B cell (primary cell): ENCODE data around the gene PAIP1. TPM values are rescaled to one million over a fixed set of nuclear protein-coding genes. Genes with fewer than 3 reads are reported as not detected.
"Not testable (repeated sequence)": the region's sequence is repeated elsewhere in the genome, so short reads cannot be mapped to it uniquely, and the experiment has no call there.

Experiments used
- ATAC-seq: fragments of 200-7000 bp; cut with Tn5 transposase; one replicate; pipeline ENCODE4 v1.10.0; 2021; ENCODE audit warnings: low read depth, mild to moderate bottlenecking, moderate number of reproducible peaks, moderate library complexity
- CTCF ChIA-PET: fragments of 350-600 bp; sonication (Branson Sonifier 250); formaldehyde crosslinking; loops from one replicate; lab custom pipeline; 2021; ENCODE audit warnings: antibody characterized with exemption, inconsistent platforms; lab: Charles Lee
- POLR2A ChIA-PET: fragments of 350-600 bp; sonication (Branson Sonifier 250); formaldehyde crosslinking; loops from one replicate; lab custom pipeline; 2021; ENCODE audit warnings: antibody characterized with exemption; lab: Charles Lee
- DNase-seq: peaks from one replicate; pipeline ENCODE4 v3.0.0; 2013
- H2AFZ ChIP-seq: 2 replicates; pipeline ENCODE4 v1.6.1; 2012; ENCODE audit warnings: mild to moderate bottlenecking, low read depth, low read length; ENCODE audit not compliant: insufficient read depth, poor library complexity, severe bottlenecking
- H3K27ac ChIP-seq, 2 donors: 1 replicate in 1 of 2; 2 replicates in 1 of 2; pipeline ENCODE4 v1.5.1; 2012 to 2013; ENCODE audit warnings: low read length in 2 of 2, mild to moderate bottlenecking in 2 of 2, moderate library complexity in 1 of 2
- H3K27me3 ChIP-seq, 4 experiments: fragments of 200-600 bp in 1 of 4; sonication (generic) in 1 of 4; replicated peaks in 1 of 4; 1 replicate in 2 of 4; 2 replicates in 2 of 4; pipeline versions ENCODE4 v1.6.1 to v1.7.0; 2013 to 2016; ENCODE audit warnings: low read length in 3 of 4, mild to moderate bottlenecking in 2 of 4, mixed read lengths in 1 of 4, moderate library complexity in 1 of 4; ENCODE audit not compliant: insufficient read depth in 4 of 4, control insufficient read depth in 3 of 4; ENCODE audit errors: control extremely low read depth in 1 of 4
- H3K36me3 ChIP-seq, 2 experiments: replicated peaks in 1 of 2; 1 replicate in 1 of 2; 2 replicates in 1 of 2; pipeline versions ENCODE4 v1.6.1 to v1.7.1; 2013; ENCODE audit warnings: low read length in 1 of 2; ENCODE audit not compliant: insufficient read depth in 2 of 2, control insufficient read depth in 1 of 2; ENCODE audit errors: control extremely low read depth in 1 of 2, extremely low read depth in 1 of 2
- H3K4me1 ChIP-seq, 2 donors: fragments of 200-600 bp in 1 of 2; sonication (generic) in 1 of 2; 1 replicate in 1 of 2; 2 replicates in 1 of 2; pipeline versions ENCODE4 v1.5.1 to v1.6.1; 2013 to 2017; ENCODE audit warnings: low read length in 2 of 2; ENCODE audit not compliant: control insufficient read depth in 2 of 2, insufficient read depth in 2 of 2
- H3K4me2 ChIP-seq: replicated peaks from 2 replicates; pipeline ENCODE3; 2012; ENCODE audit warnings: mild to moderate bottlenecking, low read depth, low read length; ENCODE audit not compliant: poor library complexity, severe bottlenecking
- H3K4me3 ChIP-seq, 5 experiments: fragments of 200-600 bp in 1 of 5; sonication (generic) in 1 of 5; 1 replicate in 3 of 5; 2 replicates in 2 of 5; pipeline versions ENCODE4 v1.5.1 to v1.7.0; 2011 to 2016; ENCODE audit warnings: low read length in 4 of 5, mild to moderate bottlenecking in 4 of 5, low read depth in 2 of 5, control low read depth in 1 of 5, moderate library complexity in 1 of 5; ENCODE audit not compliant: insufficient read depth in 1 of 5; ENCODE audit errors: control extremely low read depth in 1 of 5, extremely low read depth in 1 of 5
- H3K79me2 ChIP-seq: fragments of 200-600 bp; sonication (generic); one replicate; pipeline ENCODE4 v1.6.0; 2016; ENCODE audit warnings: low read length; ENCODE audit not compliant: control insufficient read depth, insufficient read depth
- H3K9ac ChIP-seq: fragments of 200-600 bp; sonication (generic); 2 replicates; pipeline ENCODE4 v1.6.1; 2017; ENCODE audit warnings: mild to moderate bottlenecking, low read length, moderate library complexity
- H3K9me3 ChIP-seq, 3 donors: one replicate each; pipeline versions ENCODE4 v1.6.1 to v1.7.1; 2013; ENCODE audit warnings: low read length in 2 of 3; ENCODE audit not compliant: control insufficient read depth in 2 of 3, insufficient read depth in 1 of 3; ENCODE audit errors: control extremely low read depth in 1 of 3
- H4K20me1 ChIP-seq: 2 replicates; pipeline ENCODE4 v1.6.0; 2012; ENCODE audit warnings: mild to moderate bottlenecking, low read length; ENCODE audit not compliant: insufficient read depth, control insufficient read depth, poor library complexity, severe bottlenecking
- H3K27ac Mint-ChIP-seq: one replicate; pipeline ENCODE4 v1.8.0; 2021; ENCODE audit warnings: mixed read lengths
- H3K27me3 Mint-ChIP-seq: one replicate; pipeline ENCODE4 v1.8.0; 2021; ENCODE audit warnings: mixed read lengths
- H3K4me1 Mint-ChIP-seq: one replicate; pipeline ENCODE4 v1.8.0; 2021; ENCODE audit warnings: mixed read lengths
- H3K4me3 Mint-ChIP-seq: one replicate; pipeline ENCODE4 v1.8.0; 2021; ENCODE audit warnings: mixed read lengths
- H3K9me3 Mint-ChIP-seq: one replicate; pipeline ENCODE4 v1.8.0; 2022; ENCODE audit warnings: mixed read lengths; ENCODE audit not compliant: insufficient read depth
- CTCF ChIP-seq: fragments of 200-600 bp; IDR thresholded peaks from one replicate; pipeline ENCODE4 v1.8.0; 2022; ENCODE audit warnings: antibody characterized with exemption, mild to moderate bottlenecking
- EZH2 ChIP-seq: IDR thresholded peaks from 2 replicates; pipeline ENCODE4 v1.6.1; 2012; ENCODE audit warnings: borderline replicate concordance, low read depth, mild to moderate bottlenecking, moderate library complexity, low read length; ENCODE audit not compliant: insufficient read depth, poor library complexity, severe bottlenecking
- WGBS: methylation state at CpG from one replicate; pipeline ENCODE4 v1.1.5; 2013; ENCODE audit warnings: missing lambda C conversion rate; ENCODE audit not compliant: insufficient coverage; 5-methylcytosine and 5-hydroxymethylcytosine counted together
- intact Hi-C: fragments of 100-400 bp; cut with micrococcal nuclease; formaldehyde crosslinking; loops from one replicate; pipeline ENCODE4 v1.10.0; 2022
- polyA plus RNA-seq: library from polyadenylated mRNA; depleted of rRNA; stranded (reverse); fragments of >200 nt; gene quantifications from 2 replicates; pipeline ENCODE4 v1.2.3, GENCODE V29; 2012
- total RNA-seq, 2 donors: library from RNA; stranded (reverse); fragments of 120-200 nt in 1 of 2; gene quantifications; 1 replicate in 1 of 2; 2 replicates in 1 of 2; pipeline versions ENCODE4 v1.2.3 to v1.2.4, GENCODE V29; 2013 to 2022

PAIP1 gene
- total and polyA plus RNA-seq, 2 donors (not counting 1 experiment from before 2014, with no cell fraction given) = 23.0 to 31.8 TPM

- Histone ChIP-seq H3K27me3 (no peaks in the 10 kb centered on the region), H3K27ac (no peak overlapping the region), H3K4me1 (peaks cover 8 to 27% of the 10 kb centered on the region in 2 donors), H3K4me3 (no peak overlapping the region), H2AFZ (no peak overlapping the region), H3K9ac (no peak overlapping the region), H3K79me2 (peaks cover 76% of the 10 kb centered on the region), H3K36me3 (peaks cover 2 to 60% of the 10 kb centered on the region in 2 experiments), H3K9me3 (no peaks in the 10 kb centered on the region), H4K20me1 (peaks cover 39% of the 10 kb centered on the region), H3K4me2 (no peak overlapping the region)
- H3K9me3 Mint-ChIP-seq = no peaks in the 10 kb centered on the region
- H3K4me1 Mint-ChIP-seq = peaks cover 20% of the 10 kb centered on the region
- POLR2A ChIA-PET = no interaction called here
- intact Hi-C loops = loop anchor here (10.0 kb wide), 1 partner anchor 1627 kb away; the partner anchor contains the start of gene FBXO4
- H3K27me3 Mint-ChIP-seq = no peaks in the 10 kb centered on the region
- no CpG with 5 or more reads among the region's 2 CpGs for WGBS
- no peak overlapping the region for H3K4me3 Mint-ChIP-seq
- TF ChIP-seq CTCF = no peak
- TF ChIP-seq EZH2 = no peak
- DNase-seq (no peak), ATAC-seq (no peak)
- CTCF ChIA-PET = interaction anchor here (0.7 kb wide), 1 partner anchor 67 kb away, joined by 3 read pairs; no protein-coding TSS in a partner anchor
- no peak overlapping the region for H3K27ac Mint-ChIP-seq
Measured at GRCh38 chr5:43551731-43552130, 5.1 kb downstream of the PAIP1 start.

GRCh38 chr5:43549272-43549671 lies 7.6 kb downstream of the PAIP1 start:
- H3K4me1 ChIP-seq, CTCF ChIA-PET, ATAC-seq, H3K4me1 Mint-ChIP-seq, intact Hi-C loops, DNase-seq, H3K27me3 ChIP-seq, H3K9me3 ChIP-seq, H3K9ac ChIP-seq, H3K4me2 ChIP-seq, H3K9me3 Mint-ChIP-seq, H3K4me3 ChIP-seq, H3K4me3 Mint-ChIP-seq, H2AFZ ChIP-seq, H3K27ac ChIP-seq, H3K27me3 Mint-ChIP-seq: not testable (repeated sequence)
- 93% methylated on average over 7 of the region's 8 CpGs for WGBS
- POLR2A ChIA-PET = interaction anchor here (0.7 kb wide), 1 partner anchor 152 kb away, joined by 4 read pairs; no protein-coding TSS in a partner anchor
- peaks cover 2 to 77% of the 10 kb centered on the region in 2 experiments for H3K36me3 ChIP-seq
- peaks cover 45% of the 10 kb centered on the region for H4K20me1 ChIP-seq
- H3K79me2 ChIP-seq = peaks cover 67% of the 10 kb centered on the region
- peak overlapping the region; percentile 21 for H3K27ac Mint-ChIP-seq
